NCI-H2081 (cell line): ENCODE results near the gene KSR1.
"Not testable (repeated sequence)": the region's sequence is repeated elsewhere in the genome, so short reads cannot be mapped to it uniquely, and the experiment has no call there.

ENCODE experiments used
- DNase-seq, 2 experiments: peaks; one replicate each; lab custom pipeline; 2025; lab: John Stamatoyannopoulos, UW

Gene KSR1

GRCh38 chr17:27427166-27427862 is 28.9 kb upstream of the KSR1 start:
- DNase-seq, result not testable (repeated sequence)

- DNase-seq, result no peak
These were observed 27.3 kb upstream of the KSR1 start for GRCh38 chr17:27428781-27429505.

- DNase-seq, result no peak
These were observed 26.4 kb upstream of the KSR1 start for GRCh38 chr17:27429666-27430382.

- no peak for DNase-seq
These were observed 25.8 kb upstream of the KSR1 start for GRCh38 chr17:27430383-27430840.

GRCh38 chr17:27430882-27431491 is 25.3 kb upstream of the KSR1 start:
- DNase-seq, result no peak

- no peak for DNase-seq
These were observed 22.7 kb upstream of the KSR1 start for GRCh38 chr17:27433521-27433920.

- not testable (repeated sequence) for DNase-seq
These were observed 20.7 kb upstream of the KSR1 start for GRCh38 chr17:27435431-27436070.

GRCh38 chr17:27438348-27438998 is 17.8 kb upstream of the KSR1 start:
- no peak for DNase-seq

GRCh38 chr17:27439342-27439741 is 16.9 kb upstream of the KSR1 start:
- DNase-seq, result no peak

- no peak for DNase-seq
These were observed 13.5 kb upstream of the KSR1 start for GRCh38 chr17:27442702-27443101.

- no peak for DNase-seq
These were observed 12.8 kb upstream of the KSR1 start for GRCh38 chr17:27443491-27443890.

- no peak for DNase-seq
These were observed 10.3 kb upstream of the KSR1 start for GRCh38 chr17:27445971-27446370.

- no peak for DNase-seq
These were observed 9.5 kb upstream of the KSR1 start for GRCh38 chr17:27446569-27447301.

- DNase-seq, result not testable (repeated sequence)
These were observed 7.7 kb upstream of the KSR1 start for GRCh38 chr17:27448534-27448933.

- no peak for DNase-seq
These were observed 6.7 kb upstream of the KSR1 start for GRCh38 chr17:27449541-27449940.

- DNase-seq, result no peak
These were observed 6.3 kb upstream of the KSR1 start for GRCh38 chr17:27449988-27450387.

- no peak for DNase-seq
These were observed 5.8 kb upstream of the KSR1 start for GRCh38 chr17:27450416-27450815.

- no peak for DNase-seq
These were observed 4.3 kb upstream of the KSR1 start for GRCh38 chr17:27451906-27452305.

GRCh38 chr17:27452828-27453227 is 3.4 kb upstream of the KSR1 start:
- DNase-seq, result no peak

- DNase-seq, result no peak
These were observed 2.8 kb upstream of the KSR1 start for GRCh38 chr17:27453471-27453870.

GRCh38 chr17:27454089-27454488 is 2.2 kb upstream of the KSR1 start:
- DNase-seq, result no peak
